CD4-positive, alpha-beta T cell treated with Interferon alpha-2 for 1 hour (primary cell): ENCODE data around the gene NR5A1.

ENCODE experiments used
- DNase-seq, 2 donors: peaks; one replicate each; pipeline ENCODE4 v3.0.0-alpha.2; 2020 to 2022

The NR5A1 gene

DNA sequence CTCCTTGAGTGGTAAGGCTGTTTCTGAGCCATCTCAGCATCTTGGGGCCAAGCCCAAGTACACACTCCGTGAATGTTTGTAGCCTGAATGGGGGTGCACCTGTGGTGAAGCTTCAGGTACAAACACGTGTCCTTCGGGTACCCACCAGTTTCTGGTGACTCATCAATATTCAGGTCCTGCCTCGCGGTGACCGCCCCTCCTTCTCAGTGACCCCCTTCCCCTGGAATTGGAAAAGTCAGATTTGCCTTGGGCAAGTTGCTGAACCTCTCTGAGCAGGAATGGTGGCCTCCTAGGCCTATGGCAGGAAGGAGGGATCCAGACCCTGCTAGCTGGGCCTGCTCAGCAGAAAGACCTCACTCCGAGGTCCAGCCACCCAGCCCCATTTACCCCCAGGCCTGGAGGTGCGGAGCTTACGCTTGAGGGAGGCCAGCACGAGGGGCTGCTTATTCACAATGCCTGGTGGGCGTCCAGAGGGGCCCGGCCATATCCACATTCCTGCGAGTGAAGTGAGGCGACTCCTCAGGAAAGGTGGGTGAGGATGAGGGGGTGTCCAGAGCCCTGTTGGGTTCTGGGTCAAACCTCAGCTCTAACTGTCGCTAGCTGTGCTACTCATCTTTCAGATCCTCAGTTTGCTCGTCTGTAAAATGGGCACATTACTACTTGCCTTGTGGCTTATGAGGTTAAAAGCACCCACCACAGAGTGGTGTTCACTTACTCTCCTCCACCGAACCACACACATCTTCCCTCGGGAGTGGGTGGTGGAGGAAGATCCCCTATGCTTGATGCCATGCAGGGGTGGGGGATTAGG lies 49.9 kb downstream of the NR5A1 start:
- no peak for DNase-seq

DNA sequence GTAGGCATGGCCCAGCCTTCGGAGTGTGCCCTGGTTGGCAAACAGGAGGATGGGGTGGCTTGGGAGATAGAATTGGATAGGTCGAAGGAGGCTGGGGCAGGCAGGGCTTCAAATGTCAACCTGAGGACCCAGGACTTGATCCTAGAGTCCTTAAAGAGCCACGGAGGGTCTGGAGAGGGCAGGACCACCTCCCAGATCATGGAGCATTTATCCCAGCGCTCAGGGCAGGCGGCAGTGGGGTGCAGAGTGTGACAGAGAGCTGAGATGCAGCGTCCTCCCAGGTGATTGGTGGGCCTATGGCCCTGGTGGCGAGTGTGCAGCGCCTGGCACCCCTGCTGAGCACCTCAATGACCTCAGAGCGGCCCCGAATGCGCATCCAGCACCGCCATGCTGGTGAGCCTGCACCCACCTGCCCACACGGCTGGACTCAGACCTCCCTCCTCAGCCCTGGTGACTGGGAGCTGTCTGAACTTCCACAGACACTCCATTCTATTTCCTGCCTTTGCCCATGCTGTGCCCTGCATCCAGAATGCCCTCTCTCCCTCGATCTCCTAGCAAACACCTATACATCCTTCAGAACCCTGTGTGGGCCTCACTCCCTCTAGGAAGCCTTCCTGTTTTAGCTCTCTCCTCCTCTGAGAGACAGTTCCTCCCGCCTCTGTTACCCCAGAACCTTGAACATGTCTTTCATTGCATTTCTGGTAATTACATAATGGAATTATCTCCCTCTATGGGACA lies 50.7 kb downstream of the NR5A1 start:
- DNase-seq = no peak

DNA sequence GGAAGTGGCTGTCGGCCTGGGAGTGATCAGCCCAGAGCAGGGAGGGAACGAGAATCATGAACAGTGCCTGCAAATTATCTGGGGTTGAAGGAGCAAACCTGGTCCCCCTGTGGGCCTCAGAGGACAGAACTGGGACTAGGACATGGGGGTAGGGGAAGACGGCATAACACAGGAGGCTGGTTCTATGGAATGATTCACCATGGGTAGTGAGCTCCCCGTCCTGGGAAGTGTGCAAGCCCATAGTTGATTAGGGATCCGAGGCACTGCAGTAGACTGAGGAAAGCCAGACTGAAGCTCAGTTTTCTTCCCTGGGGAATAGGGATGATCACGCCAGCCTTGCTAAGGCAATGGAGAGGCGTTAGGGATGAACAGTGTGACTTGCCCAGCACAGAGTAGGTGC lies 51.4 kb downstream of the NR5A1 start:
- DNase-seq = no peak

DNA sequence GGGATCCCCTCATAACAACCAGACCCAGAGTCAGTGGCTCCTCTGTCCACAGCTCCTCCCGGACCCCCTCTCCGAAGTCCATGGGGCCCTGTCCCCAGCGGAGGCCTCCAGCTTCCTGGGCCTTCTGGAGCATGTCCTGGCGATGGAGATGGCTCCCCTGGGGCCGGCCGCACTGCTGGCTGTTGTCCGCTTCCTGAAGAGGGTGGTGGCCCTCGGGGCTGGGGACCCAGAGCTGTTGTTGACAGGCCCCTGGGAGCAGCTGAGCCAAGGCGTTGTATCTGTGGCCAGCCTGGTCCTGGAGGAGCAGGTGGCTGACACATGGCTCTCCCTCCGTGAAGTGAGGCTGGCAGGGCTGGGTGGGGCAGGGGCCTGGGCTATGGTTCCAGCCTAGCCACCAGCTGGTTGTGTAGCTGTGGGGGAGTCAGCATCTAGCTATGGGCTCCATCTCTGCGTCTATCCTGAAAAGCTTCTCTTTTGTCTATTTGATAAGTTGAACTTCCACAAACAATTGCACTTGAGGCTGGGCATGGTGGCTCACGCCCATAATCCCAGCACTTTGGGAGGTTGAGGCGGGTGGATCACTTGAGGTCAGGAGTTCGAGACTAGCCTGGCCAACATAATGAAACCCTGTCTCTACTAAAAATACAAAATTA lies 52.3 kb downstream of the NR5A1 start:
- no peak for DNase-seq

DNA sequence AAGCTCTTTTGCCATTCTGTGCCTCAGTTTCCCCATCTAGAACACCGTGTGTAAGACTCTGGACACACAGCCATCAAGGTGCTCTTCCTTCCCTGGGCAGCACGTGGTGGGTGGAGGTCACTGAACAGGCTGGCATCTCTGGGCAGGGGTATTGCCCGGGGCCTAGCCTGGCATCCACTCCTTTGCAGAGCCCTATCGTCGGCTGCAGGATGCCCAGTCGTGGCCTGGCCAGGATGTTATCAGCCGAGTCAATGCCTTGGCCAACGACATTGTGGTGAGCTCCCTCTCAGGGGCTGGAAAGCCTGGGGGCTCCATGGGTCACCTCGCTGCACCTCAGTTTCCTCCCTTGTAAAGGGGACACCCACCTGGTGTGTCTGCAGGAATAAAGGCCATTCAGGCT lies 52.9 kb downstream of the NR5A1 start:
- DNase-seq = no peak

DNA sequence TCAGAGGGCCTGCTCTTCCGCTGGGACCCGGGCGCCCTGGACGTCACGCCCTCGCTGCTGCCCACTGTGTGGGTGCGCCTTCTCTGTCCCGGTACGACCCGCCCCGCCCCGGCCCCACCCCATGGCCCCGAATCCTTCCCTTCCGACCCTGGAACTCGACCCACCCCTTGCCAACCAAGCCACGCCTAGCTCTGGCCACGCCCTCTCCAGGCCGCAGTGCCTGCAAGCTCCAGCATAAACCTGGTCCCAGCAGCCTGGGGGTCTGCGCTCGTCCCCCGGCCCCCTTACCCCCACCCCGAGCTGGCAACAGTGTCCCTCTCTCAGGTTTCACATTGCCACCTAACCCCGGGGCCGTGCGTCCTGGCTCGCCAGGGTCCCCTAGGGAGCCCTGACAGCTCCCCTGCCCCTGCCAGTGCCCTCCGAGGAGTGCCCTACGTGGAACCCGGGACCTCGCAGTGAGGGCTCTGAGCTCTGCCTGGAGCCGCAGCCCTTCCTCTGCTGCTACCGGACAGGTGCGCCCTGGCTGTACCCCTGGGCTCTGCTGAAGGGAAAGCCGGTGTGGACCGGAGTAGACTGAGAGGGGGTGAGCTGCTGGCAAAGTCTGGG lies 53.5 kb downstream of the NR5A1 start:
- DNase-seq = no peak

DNA sequence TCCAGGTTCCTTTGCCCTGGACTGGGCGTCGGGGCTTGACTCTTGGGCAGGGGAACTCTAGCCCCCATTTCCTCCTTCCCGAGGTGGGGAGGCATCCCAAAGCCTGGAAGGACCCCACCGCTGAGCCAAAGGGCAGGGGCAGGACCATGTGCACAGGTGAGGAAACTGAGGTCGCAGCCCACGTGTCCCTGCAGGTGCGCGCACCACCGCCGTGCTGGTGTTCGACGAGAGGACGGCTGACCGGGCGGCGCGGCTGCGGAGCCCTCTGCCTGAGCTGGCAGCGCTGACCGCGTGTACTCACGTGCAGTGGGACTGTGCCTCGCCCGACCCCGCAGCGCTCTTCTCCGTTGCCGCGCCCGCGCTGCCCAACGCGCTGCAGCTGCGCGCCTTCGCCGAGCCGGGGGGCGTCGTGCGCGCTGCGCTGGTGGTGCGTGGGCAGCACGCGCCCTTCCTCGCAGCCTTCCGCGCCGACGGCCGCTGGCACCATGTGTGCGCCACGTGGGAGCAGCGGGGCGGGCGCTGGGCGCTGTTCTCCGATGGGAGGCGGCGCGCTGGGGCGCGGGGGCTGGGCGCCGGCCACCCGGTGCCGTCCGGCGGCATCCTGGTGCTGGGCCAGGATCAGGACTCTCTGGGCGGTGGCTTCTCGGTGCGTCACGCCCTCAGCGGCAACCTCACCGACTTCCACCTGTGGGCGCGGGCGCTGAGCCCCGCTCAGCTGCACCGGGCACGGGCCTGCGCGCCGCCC lies 54.2 kb downstream of the NR5A1 start:
- DNase-seq = no peak

DNA sequence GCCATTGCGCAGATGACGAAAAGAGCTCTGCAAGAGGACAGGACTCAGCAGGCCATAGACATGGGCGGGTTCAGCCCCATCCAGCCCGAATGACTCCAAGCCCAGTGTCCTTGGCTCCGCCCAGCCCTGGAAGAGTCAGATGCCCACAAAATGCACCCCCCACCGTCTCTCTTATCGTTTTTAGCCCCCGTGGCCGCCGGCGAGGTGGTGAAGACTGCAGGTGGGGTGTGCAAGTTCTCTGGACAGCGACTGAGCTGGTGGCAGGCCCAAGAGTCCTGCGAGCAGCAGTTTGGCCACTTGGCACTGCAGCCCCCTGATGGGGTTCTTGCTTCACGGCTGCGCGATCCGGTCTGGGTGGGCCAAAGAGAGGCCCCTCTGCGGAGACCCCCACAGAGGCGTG lies 54.9 kb downstream of the NR5A1 start:
- no peak for DNase-seq

DNA sequence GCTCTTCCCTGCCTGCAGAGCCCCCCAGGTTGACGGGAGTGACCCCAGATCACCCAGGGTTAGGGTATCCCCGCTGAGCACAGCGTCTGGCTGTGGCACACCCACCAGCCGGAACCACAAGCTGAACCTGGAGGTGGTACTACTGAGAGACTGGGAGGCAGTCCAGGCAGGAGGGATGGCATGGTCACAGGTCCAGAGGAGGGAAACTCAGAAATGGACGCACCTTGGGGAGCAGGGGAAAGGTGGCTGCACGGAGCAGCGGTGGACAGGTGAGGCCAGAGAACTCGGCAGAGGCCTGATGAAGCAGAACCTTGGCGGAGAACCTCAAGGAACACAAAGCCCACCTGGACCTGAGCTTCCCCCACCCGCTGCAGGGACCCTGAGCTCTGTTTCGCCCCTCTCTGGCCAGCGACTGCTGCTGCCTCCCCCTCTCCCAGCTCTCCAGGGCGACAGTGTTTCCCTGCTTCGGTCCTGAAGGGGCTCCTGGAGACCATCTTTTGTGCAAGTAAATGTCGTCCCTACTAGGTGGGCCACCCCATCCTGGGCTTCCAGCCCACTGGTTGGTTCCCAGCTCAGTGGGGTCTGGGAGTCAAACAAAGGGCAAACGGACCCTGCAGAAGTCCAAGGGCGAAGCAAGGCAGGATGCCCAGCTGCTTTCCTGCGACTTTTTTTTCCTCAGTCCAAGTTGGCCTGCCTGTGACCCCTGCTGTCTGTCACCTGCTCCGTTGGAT lies 56.1 kb downstream of the NR5A1 start:
- no peak for DNase-seq

DNA sequence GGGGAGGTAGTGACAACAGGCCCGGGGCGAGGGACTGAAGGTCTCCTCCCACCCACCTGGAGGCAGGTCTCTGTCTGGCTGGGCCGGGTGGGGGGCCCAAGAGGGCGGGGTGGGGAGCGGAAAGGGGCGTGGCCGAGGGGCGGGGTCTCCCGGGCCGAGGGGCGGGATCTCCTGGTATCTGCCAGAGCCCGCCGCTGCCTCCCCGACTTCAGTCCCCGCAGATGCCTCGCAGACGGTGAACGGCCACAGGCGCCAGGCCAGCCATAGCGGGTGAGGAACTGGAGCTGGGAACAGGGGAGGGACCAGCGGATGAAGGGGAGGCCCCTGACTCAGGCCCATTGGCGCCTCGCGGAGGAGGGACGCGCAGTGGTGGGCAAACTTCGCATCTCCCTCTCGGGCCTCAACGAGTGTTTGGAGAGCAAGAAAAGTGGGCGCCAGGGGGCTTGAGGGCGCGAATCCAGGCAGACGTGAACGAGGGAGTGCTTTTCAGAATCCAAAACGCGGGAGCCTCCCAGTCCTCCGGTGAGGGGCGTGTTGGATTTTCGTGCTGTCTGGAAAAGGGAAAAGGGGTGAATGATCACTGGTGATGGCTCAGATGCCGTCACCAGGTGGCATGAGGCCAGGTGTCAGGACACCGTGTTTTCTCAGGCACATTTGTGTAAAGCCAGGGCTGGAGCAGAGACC lies 56.8 kb downstream of the NR5A1 start, which contains the start of gene ADGRD2:
Gene ADGRD2, plus strand, starts transcription at position 211 of the 684 bp plus-strand sequence. CDS start 1,216 bp downstream, outside the sequence.
- peak in 1 of 2 donors; percentile 4 for DNase-seq

DNA sequence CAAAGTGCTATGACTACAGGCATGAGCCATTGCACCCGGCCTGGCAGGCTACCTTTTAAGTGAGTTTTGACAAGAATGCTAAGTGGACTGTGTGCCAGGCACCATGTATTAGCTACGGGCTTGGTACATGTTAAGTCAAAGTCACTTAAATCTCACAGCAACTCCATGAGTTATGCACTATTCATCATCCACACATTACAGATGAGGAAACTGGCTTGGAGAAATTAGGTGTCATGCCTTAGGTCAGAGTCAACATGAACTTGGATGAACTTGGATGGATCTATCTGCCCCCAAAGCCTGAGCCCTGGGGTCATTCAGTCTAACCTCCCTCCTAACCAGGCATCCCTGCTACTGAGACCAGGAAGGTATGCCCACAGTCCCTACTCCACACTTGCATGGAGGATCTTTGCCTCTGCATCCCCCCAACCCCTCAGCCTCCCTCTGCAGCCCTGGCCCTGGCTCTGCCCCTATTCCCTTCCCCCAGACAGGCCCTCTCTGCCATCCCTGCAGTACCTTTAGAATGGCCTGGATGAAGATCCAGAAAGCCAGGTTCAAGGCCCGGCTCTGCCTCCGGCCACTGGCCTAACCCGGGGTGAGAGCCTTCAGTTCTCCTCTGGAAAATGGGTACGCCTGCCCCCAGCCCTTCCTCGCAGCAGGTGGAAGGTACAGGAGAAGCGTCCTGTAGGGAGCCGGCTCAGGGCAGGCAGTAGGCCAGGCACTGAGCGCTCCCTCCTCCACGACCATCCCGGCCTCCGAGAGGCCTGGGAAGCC lies 57.6 kb downstream of the NR5A1 start:
- no peak for DNase-seq

DNA sequence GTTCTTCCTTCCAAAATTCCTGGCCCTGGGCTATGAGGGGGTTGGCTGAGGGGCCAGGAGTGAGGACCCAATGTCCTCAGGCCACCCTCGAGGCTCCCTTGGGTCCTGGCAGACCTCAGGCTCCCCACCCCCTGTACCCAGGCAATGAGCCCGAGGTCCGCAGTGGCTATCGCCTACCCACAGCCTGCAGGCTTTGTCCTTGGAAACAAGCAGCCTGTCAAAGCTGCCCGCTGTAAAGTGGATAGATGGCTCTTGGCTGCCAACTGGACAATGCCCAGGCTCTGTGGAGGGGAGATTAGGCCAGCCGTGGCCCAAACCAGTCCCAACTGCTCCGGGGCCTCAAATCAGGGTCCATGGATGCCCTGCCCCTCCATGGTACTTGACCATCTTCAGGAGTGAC lies 59.2 kb downstream of the NR5A1 start:
- no peak for DNase-seq

DNA sequence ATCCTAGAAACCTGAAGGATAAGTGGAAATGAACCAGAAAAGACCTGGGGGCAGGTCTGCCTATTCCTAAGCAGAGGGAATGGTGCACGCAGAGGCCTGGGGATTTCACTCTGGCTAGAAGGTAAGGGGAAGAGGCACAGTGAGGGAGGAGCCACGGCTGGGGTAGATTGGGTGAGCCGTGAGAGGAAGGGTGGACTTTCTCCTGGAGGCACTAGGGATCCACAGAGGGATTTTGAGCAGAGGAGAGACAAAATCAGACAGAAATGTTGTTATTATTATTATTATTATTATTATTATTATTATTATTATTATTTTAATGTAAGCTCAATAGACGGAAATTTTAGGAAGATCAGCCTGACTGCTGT lies 59.9 kb downstream of the NR5A1 start:
- no peak for DNase-seq

DNA sequence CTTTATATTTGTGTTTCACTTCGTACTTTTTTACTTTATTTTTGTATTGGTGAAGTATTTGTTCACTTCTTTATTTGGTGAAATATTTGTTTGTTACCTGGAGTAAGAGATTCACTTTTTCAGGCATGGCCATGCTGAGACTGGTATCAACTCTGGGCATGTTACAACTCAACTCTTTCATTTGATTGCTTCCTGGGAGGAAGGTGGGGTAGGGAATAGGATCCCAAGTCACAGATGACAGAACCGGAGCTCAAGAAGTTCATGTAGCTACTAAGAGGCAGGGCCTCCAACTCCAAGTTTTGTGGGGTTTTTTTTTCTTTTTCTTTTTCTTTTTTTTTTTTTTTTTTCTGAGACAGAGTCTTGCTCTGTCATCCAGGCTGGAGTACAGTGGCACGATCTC lies 63.0 kb downstream of the NR5A1 start:
- DNase-seq = no peak

DNA sequence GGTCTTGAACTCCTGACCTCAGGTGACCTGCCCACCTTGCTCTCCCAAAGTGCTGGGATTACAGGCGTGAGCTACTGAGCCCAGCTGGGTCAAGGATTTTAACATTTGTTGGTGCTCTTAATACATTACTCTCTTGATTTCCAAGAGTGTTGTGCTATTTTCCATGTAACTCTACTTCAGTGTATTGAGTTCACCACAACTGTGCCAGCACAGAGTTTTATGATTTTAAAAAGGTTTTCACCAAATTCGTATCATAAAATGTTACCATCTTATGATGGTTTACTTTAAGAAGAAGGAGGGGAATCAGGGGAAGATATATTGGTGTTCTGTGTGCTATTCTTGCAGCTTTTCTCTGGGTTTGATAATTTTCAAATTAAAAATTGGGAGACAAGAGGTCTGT lies 63.6 kb downstream of the NR5A1 start:
- no peak for DNase-seq

DNA sequence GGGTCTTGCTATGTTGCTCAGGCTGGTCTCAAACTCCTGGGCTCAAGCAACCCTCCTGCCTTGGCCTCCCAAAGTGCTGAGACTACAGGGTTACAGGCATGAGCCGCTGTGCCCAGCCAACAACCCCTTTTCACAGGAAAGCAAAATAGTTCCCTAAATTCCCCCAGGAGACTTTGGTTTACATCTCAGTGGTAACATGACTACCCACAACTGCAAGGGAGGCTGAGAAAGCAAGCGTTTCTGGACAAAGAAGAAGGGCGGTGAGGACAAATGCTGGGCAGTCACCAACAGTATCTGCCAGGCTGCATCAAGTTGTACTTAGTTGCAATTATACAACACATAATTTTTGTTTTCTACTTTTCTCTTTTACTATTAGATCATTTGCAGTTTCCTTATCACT lies 64.4 kb downstream of the NR5A1 start:
- no peak for DNase-seq

DNA sequence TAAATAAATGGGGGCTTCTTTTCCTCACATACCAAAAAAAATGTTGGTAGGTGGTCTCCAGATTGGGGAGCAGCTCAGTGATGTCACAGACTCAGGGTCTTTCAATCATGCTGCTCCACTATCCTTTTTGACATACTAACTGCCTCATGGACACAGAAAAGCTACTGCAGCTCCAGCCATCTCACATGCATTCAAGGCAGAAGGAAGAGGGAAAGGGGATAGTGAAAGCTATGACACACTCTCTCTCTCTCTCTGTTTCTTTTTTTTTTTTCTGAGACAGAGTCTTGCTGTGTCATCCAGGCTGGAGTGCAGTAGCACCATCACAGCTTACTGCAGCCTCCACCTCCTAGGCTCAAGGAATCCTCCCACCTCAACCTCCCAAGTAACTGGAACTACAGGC lies 64.8 kb downstream of the NR5A1 start:
- no peak for DNase-seq

DNA sequence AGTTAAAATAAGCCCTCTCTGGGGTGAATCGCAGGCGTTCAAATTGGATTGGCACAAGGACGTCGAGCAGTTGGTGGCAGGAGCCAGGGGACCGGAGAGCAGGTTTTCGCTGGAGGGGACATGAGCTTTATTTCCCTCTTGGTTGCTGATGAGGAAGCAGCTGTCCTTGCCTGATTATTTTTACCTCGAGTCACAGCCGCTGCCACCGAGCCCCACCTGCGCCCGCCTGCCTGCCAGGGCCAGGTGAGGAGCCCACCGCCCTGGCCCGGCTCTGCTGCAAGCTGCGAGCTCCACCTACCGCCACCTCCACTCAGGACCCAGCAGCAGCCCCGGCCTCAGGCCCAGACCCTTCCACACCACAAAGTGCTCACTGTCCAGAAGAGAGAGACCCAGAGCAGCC lies 65.9 kb downstream of the NR5A1 start:
- no peak for DNase-seq

DNA sequence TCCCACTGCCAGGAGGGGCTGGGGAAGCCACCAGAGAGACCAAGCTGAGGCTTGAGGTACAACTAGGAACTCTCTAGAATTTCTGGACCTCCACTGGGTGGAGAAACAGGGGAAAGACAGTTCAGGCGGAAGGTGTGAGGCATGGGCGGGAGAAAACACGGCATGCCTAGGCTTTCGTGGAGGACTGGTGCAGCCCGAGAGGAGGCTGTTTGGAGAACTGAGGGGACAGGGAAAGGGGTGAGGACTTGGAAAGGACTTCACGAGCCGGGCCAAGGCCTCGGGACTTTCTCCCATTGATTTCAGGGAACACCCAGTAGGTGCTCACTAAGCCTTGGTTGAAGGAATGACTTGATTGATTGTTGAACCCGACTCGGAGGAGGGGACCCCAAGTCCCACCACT lies 66.4 kb downstream of the NR5A1 start:
- DNase-seq = no peak

DNA sequence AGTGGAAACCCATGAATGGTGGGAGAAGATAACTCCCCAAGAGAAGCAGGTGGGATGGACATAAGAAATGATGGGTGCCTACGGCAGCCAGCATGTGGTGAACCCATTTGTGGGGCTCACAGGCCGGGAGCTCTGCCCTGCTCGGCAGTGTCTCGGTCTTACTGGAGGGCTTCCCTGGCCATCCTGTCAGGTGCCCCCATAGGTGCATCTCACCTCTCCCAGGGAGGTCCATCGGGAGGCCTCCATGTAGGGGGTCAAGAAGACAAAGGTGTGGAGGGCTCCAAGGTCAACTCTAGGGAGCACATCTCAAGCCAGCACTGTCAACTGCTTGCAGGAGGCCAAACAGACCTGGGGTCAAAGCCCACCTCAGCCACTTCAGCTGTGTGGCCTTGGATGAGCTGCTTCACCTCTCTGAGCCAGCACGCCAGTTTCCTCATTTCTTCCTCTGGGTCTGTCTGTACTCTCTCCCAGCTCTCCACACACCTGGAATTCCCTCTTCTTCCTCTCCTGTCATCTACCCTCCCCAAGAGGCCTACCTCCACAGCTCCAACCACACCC lies 67.4 kb downstream of the NR5A1 start:
- no peak for DNase-seq
